GM19099 (cell line): ENCODE data around the gene DHRS12.

ENCODE experiments used
- POLR2A ChIP-seq: IDR thresholded peaks from 3 replicates; pipeline ENCODE4 v1.6.1; 2011; ENCODE audit warnings: low read depth; ENCODE audit not compliant: insufficient read length; ENCODE audit errors: extremely low read depth

The DHRS12 gene

DNA sequence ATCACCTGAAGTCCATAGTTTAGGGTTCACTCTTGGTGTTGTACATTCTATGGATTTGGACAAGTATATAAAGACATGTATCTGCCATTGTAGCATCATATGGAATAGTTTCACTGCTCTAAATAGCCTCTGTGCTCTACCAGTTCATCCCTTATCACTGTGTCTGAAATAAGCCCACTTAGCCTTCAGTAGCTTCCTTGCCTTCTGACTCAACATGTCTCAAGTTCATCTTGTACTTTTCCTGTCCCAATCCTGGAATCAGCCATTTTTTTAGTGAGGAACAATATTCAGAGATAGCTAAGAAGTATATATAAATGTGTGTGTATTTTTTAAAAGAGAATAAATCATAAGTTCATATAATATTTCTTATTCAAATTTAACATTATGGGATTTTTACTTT lies 79.2 kb downstream of the DHRS12 start:
- TF ChIP-seq POLR2A, result no peak

- TF ChIP-seq POLR2A, result no peak
Measured at GRCh38 chr13:51723529-51723928, 80.4 kb downstream of the DHRS12 start.

DNA sequence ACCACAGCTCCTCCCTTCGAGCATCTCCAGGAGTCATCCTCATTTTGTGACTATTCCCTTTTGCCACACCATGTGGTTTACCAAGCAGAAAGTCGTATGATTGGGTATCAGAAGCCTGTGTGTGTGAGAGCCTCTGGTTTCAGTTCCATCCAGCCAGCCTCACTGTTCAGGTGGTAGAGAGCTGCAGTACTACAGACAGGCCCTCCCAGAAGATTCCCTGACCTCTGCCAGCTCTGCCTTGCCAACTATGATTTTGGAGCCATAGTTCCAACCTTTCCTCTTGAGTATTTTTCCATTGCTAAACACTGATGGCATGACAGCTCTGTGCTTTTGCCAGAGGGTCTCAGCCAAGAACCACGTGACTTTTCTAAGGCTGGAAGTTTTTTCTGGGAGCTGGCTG lies 82.5 kb downstream of the DHRS12 start:
- TF ChIP-seq POLR2A, result no peak

DNA sequence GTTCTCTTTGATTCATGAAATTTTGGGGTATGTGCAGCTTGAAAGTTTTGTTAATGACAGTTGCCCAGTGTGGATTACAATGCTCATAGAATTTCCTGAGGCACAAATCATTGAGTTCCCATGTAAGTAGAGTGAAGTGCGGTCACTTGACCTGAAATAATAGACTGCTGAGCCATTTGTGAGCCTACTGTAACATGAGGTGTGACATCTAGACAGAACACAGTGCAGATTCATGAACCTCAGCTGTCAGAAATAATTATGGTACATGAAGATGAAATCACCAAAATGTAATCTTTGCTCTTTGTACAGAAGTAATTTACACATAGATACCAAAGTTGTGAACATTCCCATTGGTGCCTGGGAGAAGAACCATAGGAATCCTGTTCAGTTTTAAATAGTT lies 84.6 kb downstream of the DHRS12 start:
- no peak for TF ChIP-seq POLR2A
